HepG2 (cell line): ENCODE data around the gene MX2. TPM values are rescaled to one million over a fixed set of nuclear protein-coding genes. Genes with fewer than 3 reads are reported as not detected.

ENCODE experiments used
- ATAC-seq: fragments of 200-7000 bp; cut with Tn5 transposase; 3 replicates; pipeline ENCODE4 v1.9.1; 2020; ENCODE audit warnings: mild to moderate bottlenecking, moderate library complexity
- BruUV-seq: library from RNA; stranded (reverse); fragments of 400-500 nt; replicated peaks from 2 replicates; lab custom pipeline; 2021; lab: Mats Ljungman, UMichigan
- CTCF ChIA-PET: fragments of 300-600 bp; formaldehyde crosslinking; extraction: SDS; loops from one replicate; lab custom pipeline; 2021; ENCODE audit warnings: low total read pairs, inconsistent platforms, low intra/inter-chr PET ratio; lab: Yijun Ruan, JAX
- POLR2A ChIA-PET: fragments of 350-600 bp; sonication (Branson Sonifier 250); formaldehyde crosslinking; loops from one replicate; lab custom pipeline; 2020; ENCODE audit warnings: antibody characterized with exemption, inconsistent platforms; lab: Yijun Ruan, JAX
- DNase-seq: peaks from one replicate; pipeline ENCODE4 v3.0.0-alpha.2; 2015; ENCODE audit warnings: low spot score
- FAIRE-seq: peaks from 3 replicates; lab custom pipeline; 2011; peaks lifted over from hg19 to GRCh38; lab: Jason Lieb, UNC
- H2AFZ ChIP-seq: one replicate; pipeline ENCODE4 v1.6.1; 2011; ENCODE audit warnings: low read length, inconsistent platforms
- H3K27ac ChIP-seq: fragments of 300-600 bp; 3 replicates; pipeline ENCODE4 v1.8.0; 2011; ENCODE audit warnings: mixed run types, mild to moderate bottlenecking, mixed read lengths, low read length, inconsistent platforms; ENCODE audit not compliant: insufficient read depth; ENCODE audit errors: extremely low read length
- H3K27me3 ChIP-seq, 2 experiments: fragments of 200-600 bp in 1 of 2; 2 replicates in 1 of 2; 3 replicates in 1 of 2; pipeline versions ENCODE4 v1.6.0 to v1.8.0; 2011; ENCODE audit warnings: low read length in 2 of 2, mild to moderate bottlenecking in 2 of 2, moderate library complexity in 2 of 2, inconsistent platforms in 1 of 2; ENCODE audit not compliant: insufficient read depth in 2 of 2, control insufficient read depth in 1 of 2
- H3K36me3 ChIP-seq, 2 experiments: fragments of 200-600 bp in 1 of 2; replicated peaks in 1 of 2; 2 replicates in 1 of 2; 3 replicates in 1 of 2; pipeline versions ENCODE4 v1.5.1 to v1.8.0; 2011; ENCODE audit warnings: low read length in 2 of 2, inconsistent platforms in 1 of 2; ENCODE audit not compliant: insufficient read depth in 2 of 2, control insufficient read depth in 1 of 2
- H3K4me1 ChIP-seq: 2 replicates; pipeline ENCODE4 v1.5.1; 2012; ENCODE audit warnings: low read length, inconsistent platforms; ENCODE audit not compliant: insufficient read depth
- H3K4me2 ChIP-seq: 2 replicates; pipeline ENCODE4 v1.6.0; 2011; ENCODE audit warnings: low read depth, low read length, inconsistent platforms
- H3K4me3 ChIP-seq, 3 experiments: fragments of 200-600 bp in 1 of 3; sonication (generic), shearing (Covaris generic) in 1 of 3; replicated peaks in 1 of 3; 2 replicates each; pipeline ENCODE4 v1.5.1; 2011 to 2016; ENCODE audit warnings: low read length in 3 of 3, inconsistent platforms in 2 of 3, low read depth in 2 of 3, mild to moderate bottlenecking in 2 of 3, control low read depth in 1 of 3, mixed read lengths in 1 of 3; ENCODE audit not compliant: insufficient read depth in 1 of 3
- H3K79me2 ChIP-seq: one replicate; pipeline ENCODE4 v1.6.1; 2011; ENCODE audit warnings: low read length, inconsistent platforms; ENCODE audit not compliant: insufficient read depth
- H3K9ac ChIP-seq: 2 replicates; pipeline ENCODE4 v1.6.0; 2011; ENCODE audit warnings: mild to moderate bottlenecking, low read depth, low read length, inconsistent platforms; ENCODE audit not compliant: insufficient read depth
- H3K9me3 ChIP-seq: 2 replicates; pipeline ENCODE4 v1.5.1; 2012; ENCODE audit warnings: mild to moderate bottlenecking, low read length
- H4K20me1 ChIP-seq: 2 replicates; pipeline ENCODE4 v1.6.0; 2011; ENCODE audit warnings: inconsistent platforms, mild to moderate bottlenecking, low read length, moderate library complexity; ENCODE audit not compliant: insufficient read depth
- CREM ChIP-seq, 2 experiments: sonication (generic) in 1 of 2; formaldehyde crosslinking in 1 of 2; IDR thresholded peaks; 2 replicates each; pipeline versions ENCODE4 v1.4.0 to v1.6.1; 2016 to 2020; ENCODE audit warnings: antibody characterized with exemption in 1 of 2, mild to moderate bottlenecking in 1 of 2, missing genetic modification reagents in 1 of 2
- FUBP1 ChIP-seq: sonication (generic); formaldehyde crosslinking; IDR thresholded peaks from 2 replicates; pipeline ENCODE4 v1.5.1; 2020; ENCODE audit warnings: missing genetic modification reagents, mild to moderate bottlenecking, borderline replicate concordance
- HNF4A ChIP-seq: sonication (generic); formaldehyde crosslinking; IDR thresholded peaks from 2 replicates; pipeline ENCODE4 v1.4.0; 2020; ENCODE audit warnings: missing genetic modification reagents
- REST ChIP-seq, 2 experiments: IDR thresholded peaks; 2 replicates each; pipeline ENCODE4 v1.6.1; 2011 to 2012; ENCODE audit warnings: low read length in 2 of 2, borderline replicate concordance in 1 of 2, low read depth in 1 of 2, mild to moderate bottlenecking in 1 of 2, moderate library complexity in 1 of 2
- SNAPC4 ChIP-seq: sonication (generic); formaldehyde crosslinking; IDR thresholded peaks from 2 replicates; pipeline ENCODE4 v1.4.0; 2020; ENCODE audit warnings: mild to moderate bottlenecking, missing genetic modification reagents
- ZMYM3 ChIP-seq: sonication (generic); formaldehyde crosslinking; IDR thresholded peaks from 2 replicates; pipeline ENCODE4 v1.5.1; 2020; ENCODE audit warnings: mild to moderate bottlenecking, missing genetic modification reagents
- ZNF18 ChIP-seq: sonication (generic); formaldehyde crosslinking; IDR thresholded peaks from 2 replicates; pipeline ENCODE4 v1.8.0; 2022; ENCODE audit warnings: mild to moderate bottlenecking, missing genetic modification reagents; ENCODE audit not compliant: insufficient replicate concordance
- ZNF263 ChIP-seq: sonication (generic); formaldehyde crosslinking; IDR thresholded peaks from 2 replicates; pipeline ENCODE4 v1.4.0; 2020; ENCODE audit warnings: missing genetic modification reagents
- WGBS: methylation state at CpG from one replicate; pipeline ENCODE4 v1.1.6; 2017; ENCODE audit warnings: low lambda C conversion rate; 5-methylcytosine and 5-hydroxymethylcytosine counted together
- in situ Hi-C: cut with HindIII; loops from 2 replicates; pipeline ENCODE4 v1.10.0; 2017; ENCODE audit warnings: low pct_unique_long_range_greater_than_20kb; ENCODE audit not compliant: extremely low pct_ligation_motif_present
- intact Hi-C: fragments of 100-400 bp; cut with micrococcal nuclease; formaldehyde crosslinking; loops from one replicate; pipeline ENCODE4 v1.10.0; 2022; ENCODE audit not compliant: unreplicated experiment
- polyA plus RNA-seq, 8 experiments: library from polyadenylated mRNA; depleted of rRNA in 3 of 8; stranded (reverse) in 7 of 8; unstranded in 1 of 8; fragments of >200 nt; fragmentation: Illumina TruSeq in 4 of 8; extraction: Trizol in 4 of 8; gene quantifications; 2 replicates each; pipeline versions ENCODE4 v1.2.1 to v1.2.3, GENCODE V29; 2011 to 2016; ENCODE audit warnings: low read depth in 4 of 8, missing spikeins in 1 of 8, mixed read lengths in 1 of 8; ENCODE audit not compliant: insufficient read depth in 1 of 8
- total RNA-seq, 5 experiments: library from RNA; depleted of rRNA; stranded (reverse); fragments of >200 nt; fragmentation: Illumina TruSeq; extraction: Trizol; gene quantifications; 2 replicates each; pipeline ENCODE4 v1.2.3, GENCODE V29; 2016; ENCODE audit warnings: low read depth in 1 of 5

Gene MX2
- total and polyA plus RNA-seq, 2 of the 13 experiments (the other 11 are each of a cell fraction or from before 2014, with no cell fraction given), result 24.0 to 35.7 TPM

- DNase-seq, result no peak
- no peak; the same call in 2 of the 3 replicates for ATAC-seq
- WGBS, result 78% methylated on average over 16 of the region's 16 CpGs
- H4K20me1 ChIP-seq, result no peaks in the 10 kb centered on the region
- no peak overlapping the region for H2AFZ ChIP-seq
- no peaks in the 10 kb centered on the region for H3K9me3 ChIP-seq
- H3K4me1 ChIP-seq, result peaks cover 72% of the 10 kb centered on the region
- no peak for FAIRE-seq
- no peaks in the 10 kb centered on the region for H3K79me2 ChIP-seq
- H3K4me2 ChIP-seq, result peak overlapping the region; percentile 80
- POLR2A ChIA-PET, result no interaction called here
- no TSS peak for BruUV-seq
- intact Hi-C loops, result no loop called here
- peak overlapping the region; percentile 15 for H3K27ac ChIP-seq
- 0 out of 5 replicates have a peak, but pooled peaks cover 0 to 2% of the 10 kb centered on the region in 2 experiments for H3K36me3 ChIP-seq
- H3K9ac ChIP-seq, result no peak overlapping the region
- in situ Hi-C loops, result loop anchor here (5.0 kb wide), 1 partner anchor 75 kb away; no protein-coding TSS in a partner anchor
- CTCF ChIA-PET, result interaction anchor here (3.2 kb wide), 1 partner anchor 80 kb away, joined by 35 read pairs; no protein-coding TSS in a partner anchor
- H3K27me3 ChIP-seq, result no peaks in the 10 kb centered on the region
- H3K4me3 ChIP-seq, result peak overlapping the region; percentile 32 to 65 (median 41); a peak in 5 of 6 replicates
- TF ChIP-seq ZNF18 (CRISPR knock-in tag), result peak; percentile 98
- TF ChIP-seq CREM (IDR thresholded peaks at IDR 0.05), result no peak
- no peak for TF ChIP-seq CREM (CRISPR knock-in tag; IDR thresholded peaks at IDR 0.05)
- TF ChIP-seq ZMYM3 (CRISPR knock-in tag), result peak; percentile 33; the same call in 1 of the 2 replicates
- no peak for TF ChIP-seq SNAPC4
- TF ChIP-seq FUBP1 (CRISPR knock-in tag), result no peak
- TF ChIP-seq ZNF263 (CRISPR knock-in tag), result no peak
- TF ChIP-seq REST (IDR thresholded peaks at IDR 0.05; ENCODE audit: borderline replicate concordance in 1 of 2, low read depth in 1 of 2, low read length in 2 of 2), result peak in 1 of 2 experiments; percentile 55; a peak in 2 of 4 replicates
- peak; percentile 31; the same call in 1 of the 2 replicates for TF ChIP-seq HNF4A (CRISPR knock-in tag)
Observed at GRCh38 chr21:41362605-41363369, 960 bp downstream of the MX2 start.
